PC-9 (cell line): ENCODE results near the gene SH3GL1. TPM values are rescaled to one million over a fixed set of nuclear protein-coding genes. Genes with fewer than 3 reads are reported as not detected.

Experiments
- BruUV-seq: library from RNA; stranded (reverse); fragments of 400-500 nt; replicated peaks from 2 replicates; lab custom pipeline; 2021; lab: Mats Ljungman, UMichigan
- CTCF ChIA-PET: fragments of 300-600 bp; sonication (Branson Sonifier 250); formaldehyde crosslinking; loops from one replicate; lab custom pipeline; 2022; ENCODE audit warnings: antibody characterized with exemption; lab: Charles Lee
- POLR2A ChIA-PET: fragments of 300-600 bp; sonication (Branson Sonifier 250); formaldehyde crosslinking; loops from one replicate; lab custom pipeline; 2022; ENCODE audit warnings: antibody characterized with exemption; ENCODE audit not compliant: unreplicated experiment; lab: Charles Lee
- DNase-seq, 2 experiments: peaks; one replicate each; pipeline versions ENCODE4 v3.0.0 to v3.0.0-alpha.2; 2015 to 2022; ENCODE audit warnings: mixed read lengths in 1 of 2
- H2AFZ ChIP-seq: fragments of 200-600 bp; sonication (generic); 2 replicates; pipeline ENCODE4 v1.8.1; 2017; ENCODE audit warnings: antibody characterized with exemption
- H3F3A ChIP-seq: fragments of 200-600 bp; sonication (generic); 2 replicates; pipeline ENCODE4 v1.8.1; 2017; ENCODE audit warnings: antibody characterized with exemption, mild to moderate bottlenecking, low read depth; ENCODE audit not compliant: insufficient read depth
- H3K27ac ChIP-seq: fragments of 200-600 bp; sonication (generic); 2 replicates; pipeline ENCODE4 v1.6.1; 2016; ENCODE audit warnings: mixed run types
- H3K27me3 ChIP-seq: fragments of 200-600 bp; sonication (generic); 2 replicates; pipeline ENCODE4 v1.6.1; 2016; ENCODE audit warnings: low read depth, mixed run types; ENCODE audit not compliant: insufficient read depth
- H3K36me3 ChIP-seq: fragments of 200-600 bp; sonication (generic); 2 replicates; pipeline ENCODE4 v1.6.1; 2016; ENCODE audit warnings: low read depth, mixed run types
- H3K4me1 ChIP-seq: fragments of 200-600 bp; sonication (generic); replicated peaks from 2 replicates; pipeline ENCODE4 v1.6.1; 2016; ENCODE audit warnings: mixed run types; ENCODE audit not compliant: insufficient read depth
- H3K4me2 ChIP-seq: fragments of 200-600 bp; sonication (generic); 2 replicates; pipeline ENCODE4 v1.6.1; 2017; ENCODE audit warnings: mixed run types
- H3K4me3 ChIP-seq: fragments of 200-600 bp; sonication (generic); 2 replicates; pipeline ENCODE4 v1.6.1; 2016; ENCODE audit warnings: mixed run types
- H3K79me2 ChIP-seq: fragments of 200-600 bp; sonication (generic); 2 replicates; pipeline ENCODE4 v1.6.1; 2017; ENCODE audit warnings: low read depth, mixed run types
- H3K9me2 ChIP-seq: fragments of 200-600 bp; sonication (generic); 2 replicates; pipeline ENCODE4 v1.8.1; 2017; ENCODE audit warnings: mild to moderate bottlenecking; ENCODE audit not compliant: insufficient read depth
- H3K9me3 ChIP-seq: fragments of 200-600 bp; sonication (generic); 2 replicates; pipeline ENCODE4 v1.8.1; 2016; ENCODE audit warnings: low read depth; ENCODE audit not compliant: insufficient read depth
- H4K20me1 ChIP-seq: fragments of 200-600 bp; sonication (generic); 2 replicates; pipeline ENCODE4 v1.8.1; 2017; ENCODE audit not compliant: insufficient read depth
- EZH2 ChIP-seq: fragments of 200-600 bp; sonication (generic); IDR thresholded peaks from 2 replicates; pipeline ENCODE4 v1.8.0; 2017; ENCODE audit warnings: antibody characterized with exemption, low read depth
- intact Hi-C: fragments of 100-400 bp; cut with micrococcal nuclease; formaldehyde crosslinking; loops from one replicate; pipeline ENCODE4 v1.10.0; 2022; ENCODE audit not compliant: unreplicated experiment
- total RNA-seq: library from RNA; stranded (reverse); gene quantifications from 2 replicates; pipeline ENCODE4 v1.2.3, GENCODE V29; 2021
- TF ChIP-seq, protein P1 (sequence below): fragments of 200-600 bp; sonication (generic); conservative IDR thresholded peaks from 2 replicates; pipeline ENCODE4 v1.6.1; 2017; ENCODE audit warnings: mixed run types, antibody characterized with exemption, mild to moderate bottlenecking, moderate library complexity

The SH3GL1 gene
- total RNA-seq, 1 experiment from 2014 or later, result 49.2 TPM

DNA sequence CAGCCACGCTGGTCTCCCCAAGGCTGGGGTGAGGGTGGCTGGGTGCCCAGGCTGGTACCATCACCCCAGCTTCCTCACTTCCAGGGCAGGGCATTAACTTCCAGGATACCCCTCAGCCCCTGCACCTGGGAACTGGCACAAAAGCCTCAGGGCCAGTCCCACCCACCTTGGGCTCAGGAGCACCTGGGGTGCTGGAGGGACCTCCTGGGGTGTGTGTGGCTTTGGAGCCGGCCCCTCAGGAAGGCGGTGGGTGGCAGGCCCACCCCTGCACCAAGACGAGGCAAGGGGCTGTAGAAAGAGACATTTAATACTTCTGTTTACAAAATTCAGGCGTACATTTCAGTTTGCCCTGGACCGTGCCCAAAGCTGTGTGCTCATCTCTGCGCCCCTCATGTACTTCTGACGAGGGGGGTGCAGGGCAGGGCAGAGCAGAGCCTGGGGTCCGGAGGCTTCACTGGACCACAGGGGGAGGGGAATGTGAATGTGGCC lies 40.2 kb downstream of the SH3GL1 start:
- ChIA-PET CTCF (no interaction called here), POLR2A (interaction anchor here (0.6 kb wide), 1 partner anchor 17 kb away, joined by 4 read pairs; the partner anchor contains the start of gene MPND)
- no peaks in the 10 kb centered on the region for H3K9me2 ChIP-seq
- H4K20me1 ChIP-seq, result no peaks in the 10 kb centered on the region
- no peak overlapping the region for H3K27ac ChIP-seq
- no peaks in the 10 kb centered on the region for H3K4me1 ChIP-seq
- no peak overlapping the region for H3K4me2 ChIP-seq
- intact Hi-C loops, result no loop called here
- BruUV-seq, result no TSS peak
- no peaks in the 10 kb centered on the region for H3F3A ChIP-seq
- no peak overlapping the region for H3K4me3 ChIP-seq
- DNase-seq, result no peak
- no peaks in the 10 kb centered on the region for H3K27me3 ChIP-seq
- H3K36me3 ChIP-seq, result no peaks in the 10 kb centered on the region
- no peak overlapping the region for H2AFZ ChIP-seq
- no peaks in the 10 kb centered on the region for H3K79me2 ChIP-seq
- H3K9me3 ChIP-seq, result no peaks in the 10 kb centered on the region
- no peak for TF ChIP-seq EZH2
- TF ChIP-seq, protein P1, sequence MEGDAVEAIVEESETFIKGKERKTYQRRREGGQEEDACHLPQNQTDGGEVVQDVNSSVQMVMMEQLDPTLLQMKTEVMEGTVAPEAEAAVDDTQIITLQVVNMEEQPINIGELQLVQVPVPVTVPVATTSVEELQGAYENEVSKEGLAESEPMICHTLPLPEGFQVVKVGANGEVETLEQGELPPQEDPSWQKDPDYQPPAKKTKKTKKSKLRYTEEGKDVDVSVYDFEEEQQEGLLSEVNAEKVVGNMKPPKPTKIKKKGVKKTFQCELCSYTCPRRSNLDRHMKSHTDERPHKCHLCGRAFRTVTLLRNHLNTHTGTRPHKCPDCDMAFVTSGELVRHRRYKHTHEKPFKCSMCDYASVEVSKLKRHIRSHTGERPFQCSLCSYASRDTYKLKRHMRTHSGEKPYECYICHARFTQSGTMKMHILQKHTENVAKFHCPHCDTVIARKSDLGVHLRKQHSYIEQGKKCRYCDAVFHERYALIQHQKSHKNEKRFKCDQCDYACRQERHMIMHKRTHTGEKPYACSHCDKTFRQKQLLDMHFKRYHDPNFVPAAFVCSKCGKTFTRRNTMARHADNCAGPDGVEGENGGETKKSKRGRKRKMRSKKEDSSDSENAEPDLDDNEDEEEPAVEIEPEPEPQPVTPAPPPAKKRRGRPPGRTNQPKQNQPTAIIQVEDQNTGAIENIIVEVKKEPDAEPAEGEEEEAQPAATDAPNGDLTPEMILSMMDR, result no peak

- Histone ChIP-seq H3F3A (no peaks in the 10 kb centered on the region), H3K4me2 (no peak overlapping the region), H3K27me3 (no peaks in the 10 kb centered on the region), H2AFZ (no peak overlapping the region), H3K4me1 (no peaks in the 10 kb centered on the region), H3K27ac (no peak overlapping the region), H3K36me3 (no peaks in the 10 kb centered on the region), H3K9me2 (no peaks in the 10 kb centered on the region), H3K9me3 (no peaks in the 10 kb centered on the region), H4K20me1 (no peaks in the 10 kb centered on the region), H3K79me2 (no peaks in the 10 kb centered on the region), H3K4me3 (no peak overlapping the region)
- intact Hi-C loops, result no loop called here
- ChIA-PET POLR2A (no interaction called here), CTCF (no interaction called here)
- TF ChIP-seq, protein P1, result no peak
- TF ChIP-seq EZH2, result no peak
- no peak for DNase-seq
- no TSS peak for BruUV-seq
Measured at GRCh38 chr19:4359627-4360000, 40.7 kb downstream of the SH3GL1 start.

DNA sequence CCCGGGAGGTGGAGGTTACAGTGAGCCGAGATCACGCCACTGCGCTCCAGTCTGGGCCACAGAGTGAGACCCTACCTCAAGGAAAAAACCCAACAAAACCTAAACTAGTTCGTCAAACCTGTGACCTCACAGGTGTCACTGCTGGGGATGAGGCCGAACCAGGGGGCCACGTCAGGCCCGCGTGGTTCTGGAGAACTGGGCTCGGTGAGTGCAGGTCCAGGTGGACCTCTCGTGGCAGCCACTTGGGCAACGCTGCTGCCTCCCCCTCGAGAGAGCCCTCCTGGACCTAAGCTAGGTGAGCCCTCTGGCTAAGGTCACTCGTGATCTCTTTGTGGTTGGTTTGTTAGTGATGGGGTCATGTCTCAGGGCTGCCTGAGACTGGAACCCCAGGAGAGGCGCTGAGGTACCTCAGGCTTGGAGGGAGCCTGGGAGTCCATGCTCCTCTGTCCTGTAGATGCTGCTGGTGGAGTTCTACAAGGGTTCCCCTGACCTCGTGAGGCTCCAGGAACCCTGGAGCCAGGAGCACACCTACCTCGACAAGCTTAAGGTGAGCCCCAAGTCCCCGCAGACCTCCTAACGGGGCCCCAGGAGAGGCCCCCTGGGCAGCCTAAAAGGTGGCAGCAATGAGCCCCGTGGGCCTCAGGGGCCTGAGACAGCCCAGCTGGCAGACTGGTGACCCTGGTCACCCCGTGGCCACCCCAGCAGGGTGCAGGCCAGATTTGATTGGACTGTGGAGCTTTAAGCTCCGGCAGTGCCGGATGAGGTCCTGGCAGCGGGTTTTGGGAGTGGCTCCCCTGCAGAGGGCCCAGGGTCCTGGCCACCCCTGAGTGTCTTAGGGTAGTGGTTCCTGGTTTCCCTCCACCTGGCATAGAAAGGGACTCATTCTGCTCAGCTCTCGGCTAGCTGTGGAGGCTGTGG lies 41.4 kb downstream of the SH3GL1 start:
- intact Hi-C loops, result no loop called here
- Histone ChIP-seq H3K79me2 (no peaks in the 10 kb centered on the region), H3K27ac (no peak overlapping the region), H3K9me2 (no peaks in the 10 kb centered on the region), H4K20me1 (no peaks in the 10 kb centered on the region), H3K9me3 (no peaks in the 10 kb centered on the region), H2AFZ (no peak overlapping the region), H3K36me3 (no peaks in the 10 kb centered on the region), H3K27me3 (no peaks in the 10 kb centered on the region), H3F3A (no peaks in the 10 kb centered on the region), H3K4me2 (no peak overlapping the region), H3K4me3 (no peak overlapping the region), H3K4me1 (no peaks in the 10 kb centered on the region)
- no TSS peak for BruUV-seq
- CTCF ChIA-PET, result no interaction called here
- no peak for DNase-seq
- POLR2A ChIA-PET, result no interaction called here
- TF ChIP-seq EZH2, result no peak
- TF ChIP-seq, protein P1, result no peak
